SH-SY5Y (cell line): Measurements from ENCODE around the gene BTRC.

Experiments
- GATA2 ChIP-seq: IDR thresholded peaks from 2 replicates; pipeline ENCODE4 v1.6.1; 2011; ENCODE audit warnings: mild to moderate bottlenecking, low read depth, low read length
- GATA3 ChIP-seq: IDR thresholded peaks from 2 replicates; pipeline ENCODE4 v1.6.1; 2011; ENCODE audit warnings: low read depth, mild to moderate bottlenecking, low read length, moderate library complexity

DNA sequence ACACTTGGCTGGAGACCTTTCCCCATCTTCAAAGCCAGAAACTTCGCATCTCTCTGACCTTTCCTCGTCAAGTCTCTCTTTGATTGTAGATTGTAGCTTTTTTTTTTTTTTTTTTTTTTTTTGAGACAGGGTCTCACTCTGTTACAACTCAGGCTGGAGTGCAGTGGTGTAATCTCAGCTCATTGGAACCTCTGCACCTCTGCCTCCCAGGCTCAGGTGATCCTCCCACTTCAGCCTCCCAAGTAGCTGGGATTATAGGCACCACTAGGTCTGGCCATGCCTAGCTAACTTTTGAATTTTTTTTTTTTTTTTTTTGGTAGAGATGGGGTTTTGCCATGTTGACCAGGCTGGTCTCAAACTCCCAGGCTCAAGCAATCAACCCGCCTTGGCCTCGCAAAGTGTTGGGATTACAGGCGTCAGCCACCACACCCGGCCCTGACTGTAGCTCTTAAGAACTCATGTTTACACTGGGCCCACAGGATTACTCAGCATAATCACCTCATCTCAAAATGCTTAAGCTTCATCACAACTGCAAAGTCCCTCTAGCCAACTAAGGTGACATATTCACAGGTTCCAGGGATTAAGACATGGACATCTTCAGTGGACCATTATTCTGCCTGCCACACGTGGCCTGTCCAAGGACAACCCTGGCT, 222.4 kb downstream of the BTRC start:
- TF ChIP-seq GATA2 = no peak
- no peak for TF ChIP-seq GATA3
